Aorta (tissue), 5 donors: ENCODE results near the gene PRPF4. TPM values are rescaled to one million over a fixed set of nuclear protein-coding genes. Genes with fewer than 3 reads are reported as not detected.
A peak's percentile ranks its signal among the peaks of the same experiment; 100 is the strongest.

Experiments used
- ATAC-seq: fragments of 200-7000 bp; cut with Tn5 transposase; one replicate; pipeline ENCODE4 v1.9.1; 2022; ENCODE audit warnings: moderate library complexity; ENCODE audit not compliant: low FRiP score
- DNase-seq, 2 donors: peaks; one replicate each; pipeline ENCODE4 v3.0.0-alpha.2; 2020
- H3K27ac ChIP-seq, 2 donors: one replicate each; pipeline ENCODE4 v1.5.1; 2013; ENCODE audit warnings: low read length in 2 of 2, mild to moderate bottlenecking in 2 of 2, moderate library complexity in 2 of 2, control low read depth in 1 of 2, inconsistent platforms in 1 of 2, low read depth in 1 of 2
- H3K27me3 ChIP-seq, 2 donors: one replicate each; pipeline ENCODE4 v1.6.1; 2013; ENCODE audit warnings: control low read depth in 1 of 2, low read length in 1 of 2, mild to moderate bottlenecking in 1 of 2, moderate library complexity in 1 of 2; ENCODE audit not compliant: insufficient read depth in 2 of 2, control insufficient read depth in 1 of 2
- H3K36me3 ChIP-seq, 2 donors: one replicate each; pipeline ENCODE4 v1.6.1; 2013; ENCODE audit warnings: control low read depth in 1 of 2, low read length in 1 of 2, mild to moderate bottlenecking in 1 of 2; ENCODE audit not compliant: insufficient read depth in 2 of 2, control insufficient read depth in 1 of 2
- H3K4me1 ChIP-seq, 2 donors: one replicate each; pipeline ENCODE4 v1.6.1; 2013; ENCODE audit warnings: low read length in 2 of 2, control low read depth in 1 of 2, mild to moderate bottlenecking in 1 of 2, moderate library complexity in 1 of 2; ENCODE audit not compliant: insufficient read depth in 2 of 2, control insufficient read depth in 1 of 2
- H3K4me3 ChIP-seq, 2 donors: one replicate each; pipeline ENCODE4 v1.5.1; 2013; ENCODE audit warnings: low read length in 2 of 2, control low read depth in 1 of 2, mild to moderate bottlenecking in 1 of 2
- H3K9me3 ChIP-seq: one replicate; pipeline ENCODE4 v1.6.1; 2013; ENCODE audit warnings: mild to moderate bottlenecking, low read length; ENCODE audit not compliant: control insufficient read depth
- WGBS, 2 donors: extraction: QIAGEN DNeasy Blood & Tissue Kit; methylation state at CpG; one replicate each; pipeline ENCODE4 v1.1.7; 2013; 5-methylcytosine and 5-hydroxymethylcytosine counted together
- intact Hi-C, 2 donors: fragments of 100-400 bp; cut with DNase I; formaldehyde crosslinking; loops; one replicate each; pipeline versions ENCODE4 v1.14.2 to v1.15.0; 2022
- polyA plus RNA-seq, 2 donors: library from polyadenylated mRNA; stranded (reverse); fragments of 200-250 nt; gene quantifications; one replicate each; pipeline ENCODE4 v1.2.3, GENCODE V29; 2013
- total RNA-seq, 2 donors: library from RNA; stranded (reverse); fragmentation: NEBNext Ultra II Directional; extraction: Animal tissue kit (Norgen Biotek cat#: 25700); gene quantifications; one replicate each; pipeline ENCODE4 v1.2.1, GENCODE V29; 2021
- donor health status: healthy with polysubstance abuse.
- donor health status: Bipolar disorder and iron deficiency.
- donor health status: DM: no; HTN: no; CAD: no.
- donor health status: DM: no; HTN: no; CAD: no.
- donor health status: DM: yes; HTN: yes; CAD: no.

PRPF4 gene
- total and polyA plus RNA-seq, 4 donors = 8.4 to 12.9 (median 12.4) TPM

DNA sequence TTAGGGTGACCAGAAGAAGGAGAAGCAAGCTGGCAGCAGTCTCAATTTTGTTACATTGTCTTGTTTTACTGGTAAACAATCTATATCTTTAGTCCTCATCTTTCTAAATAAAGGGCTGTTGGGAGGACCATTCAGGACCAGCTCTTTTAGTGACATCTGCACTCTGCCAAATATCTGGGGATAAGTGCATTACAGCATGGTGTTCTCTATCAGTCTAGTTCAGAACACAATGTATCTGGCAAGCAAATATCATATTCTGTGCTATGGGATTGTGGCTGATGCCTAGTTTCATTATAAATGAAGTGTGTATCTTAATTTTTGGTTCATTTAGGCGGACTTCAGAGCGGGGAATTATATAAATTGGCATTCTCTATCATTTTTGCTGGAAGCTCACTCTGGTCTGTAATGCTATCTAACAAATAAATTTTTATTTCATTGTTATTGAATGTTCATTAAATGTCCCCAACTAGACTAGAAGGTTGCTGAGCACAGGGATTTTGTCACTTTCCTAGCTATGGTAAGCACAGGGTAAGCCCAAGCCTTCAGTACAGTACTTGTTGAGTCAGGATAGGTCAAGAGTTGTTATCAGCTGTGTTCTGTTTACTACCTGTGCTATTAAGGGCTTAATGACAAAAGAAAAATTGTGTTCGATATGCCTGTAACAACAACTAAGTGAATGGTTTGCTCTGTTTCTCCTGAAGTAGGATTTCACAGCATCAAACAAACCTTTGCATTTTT, 52.8 kb downstream of the PRPF4 start:
- Histone ChIP-seq H3K4me3 (no peak overlapping the region), H3K4me1 (no peaks in the 10 kb centered on the region), H3K9me3 (no peaks in the 10 kb centered on the region), H3K27me3 (no peaks in the 10 kb centered on the region), H3K27ac (no peak overlapping the region), H3K36me3 (no peaks in the 10 kb centered on the region)
- DNase-seq = no peak
- WGBS, 2 donors = 94 to 98% methylated on average over 3 of the region's 3 CpGs
- intact Hi-C loops = no loop called here
- no peak for ATAC-seq

DNA sequence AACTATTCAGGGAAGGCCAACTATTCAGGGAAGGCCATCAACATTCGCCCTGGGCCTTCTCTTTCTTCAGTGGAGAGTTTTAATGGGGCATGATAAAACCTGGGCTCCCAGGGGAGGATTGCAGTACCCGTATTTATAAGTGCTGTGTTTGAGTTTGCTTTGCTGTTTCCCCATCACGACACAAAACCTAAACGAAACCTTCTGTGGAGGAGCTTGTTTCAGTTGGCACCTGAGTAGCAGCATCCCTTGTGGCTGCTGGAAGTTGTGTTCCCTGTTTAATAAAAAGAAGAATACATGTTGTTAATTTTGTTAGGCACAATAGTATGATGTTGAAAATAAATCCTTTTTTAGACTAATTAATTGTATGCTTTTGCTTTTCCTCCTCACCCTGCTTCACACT, 56.3 kb downstream of the PRPF4 start:
- H3K9me3 ChIP-seq = no peaks in the 10 kb centered on the region
- 47 to 67% methylated on average over 4 of the region's 4 CpGs for WGBS, 2 donors

DNA sequence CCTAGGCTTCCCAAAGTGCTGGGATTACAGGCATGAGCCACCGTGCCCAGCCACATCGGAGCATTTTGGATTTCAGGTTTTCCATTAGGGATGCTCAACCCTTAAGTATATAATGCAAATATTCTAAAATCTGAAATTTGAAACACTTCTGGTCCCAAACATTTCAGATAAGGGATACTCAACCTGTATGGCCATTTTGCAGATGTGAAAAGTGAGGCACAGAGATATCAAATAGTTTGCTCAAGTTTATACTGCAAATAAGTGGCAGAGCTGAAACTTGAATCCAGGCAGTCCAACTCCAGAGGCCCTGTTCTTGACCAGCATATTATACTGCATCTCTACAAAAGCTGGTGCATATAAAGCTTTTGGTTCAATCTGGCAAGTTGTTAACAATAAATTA, 62.3 kb downstream of the PRPF4 start:
- no peak overlapping the region for H3K4me3 ChIP-seq
- intact Hi-C loops = no loop called here
- no peak for DNase-seq
- H3K27ac ChIP-seq = no peak overlapping the region
- no peaks in the 10 kb centered on the region for H3K9me3 ChIP-seq
- 92% methylated on average over 2 of the region's 2 CpGs for WGBS, 2 donors
- peaks cover 0 to 2% of the 10 kb centered on the region in 2 donors for H3K4me1 ChIP-seq
- ATAC-seq = no peak
- no peaks in the 10 kb centered on the region for H3K27me3 ChIP-seq
- peaks cover 0 to 1% of the 10 kb centered on the region in 2 donors for H3K36me3 ChIP-seq

More for the DNA sequence above, 56.3 kb downstream of the PRPF4 start:
- peaks cover 0 to 1% of the 10 kb centered on the region in 2 donors for H3K36me3 ChIP-seq
- ATAC-seq = no peak
- no peaks in the 10 kb centered on the region for H3K4me1 ChIP-seq
- DNase-seq = no peak
- H3K4me3 ChIP-seq = no peak overlapping the region
- intact Hi-C loops = no loop called here
- H3K27ac ChIP-seq = no peak overlapping the region
- no peaks in the 10 kb centered on the region for H3K27me3 ChIP-seq

DNA sequence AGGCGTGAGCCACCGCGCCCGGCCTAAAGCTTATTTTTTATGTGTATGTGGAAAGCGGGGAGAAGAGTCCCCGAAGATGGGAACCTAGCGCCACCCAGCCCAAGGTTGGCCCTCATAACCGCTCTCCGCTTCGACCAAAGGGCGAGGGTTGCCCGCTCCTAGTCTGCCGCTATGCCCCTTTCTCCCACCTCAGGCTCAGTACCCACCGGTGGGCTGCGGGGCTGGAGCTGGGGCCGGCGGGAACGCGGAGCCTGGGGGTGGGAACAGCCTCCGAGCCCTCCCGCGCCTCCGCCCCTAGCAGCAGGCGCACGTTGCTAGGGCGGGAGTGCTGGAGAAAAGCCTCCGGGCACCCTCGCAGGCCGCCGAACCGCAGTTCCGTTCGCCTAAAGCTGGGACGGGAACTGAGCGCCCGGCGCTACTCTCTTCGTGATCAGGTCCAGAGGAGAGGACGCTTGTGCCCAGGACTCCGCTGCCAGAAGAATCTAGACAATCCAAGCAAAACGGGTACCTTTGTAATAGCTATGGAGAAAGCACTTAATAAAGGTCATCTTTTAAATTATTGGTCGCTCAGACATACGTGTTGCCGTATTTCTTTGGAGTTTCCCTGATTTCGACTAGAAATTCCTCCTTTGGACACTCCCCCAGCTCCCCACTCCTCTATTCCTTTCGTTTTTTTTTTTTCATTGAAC, 64.7 kb downstream of the PRPF4 start, which contains the start of gene WDR31:
TSS of gene WDR31 (minus strand) at position 265 of the 689 bp plus-strand sequence. CDS start 8,253 bp downstream, outside the sequence.
- Histone ChIP-seq H3K9me3 (no peaks in the 10 kb centered on the region), H3K36me3 (peaks cover 0 to under 1% of the 10 kb centered on the region in 2 donors), H3K27ac (no peak within 1 kb of the TSS), H3K4me3 (peak within 1 kb of the TSS; percentile 38 to 50), H3K27me3 (no peaks in the 10 kb centered on the region), H3K4me1 (peaks cover 0 to 2% of the 10 kb centered on the region in 2 donors)
- DNase-seq (peak; percentile 91 to 95), ATAC-seq (peak; percentile 95)
- 0% methylated on average over 46 of the region's 46 CpGs for WGBS, 2 donors
- intact Hi-C loops = loop anchor here in 1 of 2 donors (2.0 to 5.0 kb wide), 2 partner anchors 37 to 65 kb away; partner anchors contain the start of genes CDC26, HDHD3 and PRPF4

DNA sequence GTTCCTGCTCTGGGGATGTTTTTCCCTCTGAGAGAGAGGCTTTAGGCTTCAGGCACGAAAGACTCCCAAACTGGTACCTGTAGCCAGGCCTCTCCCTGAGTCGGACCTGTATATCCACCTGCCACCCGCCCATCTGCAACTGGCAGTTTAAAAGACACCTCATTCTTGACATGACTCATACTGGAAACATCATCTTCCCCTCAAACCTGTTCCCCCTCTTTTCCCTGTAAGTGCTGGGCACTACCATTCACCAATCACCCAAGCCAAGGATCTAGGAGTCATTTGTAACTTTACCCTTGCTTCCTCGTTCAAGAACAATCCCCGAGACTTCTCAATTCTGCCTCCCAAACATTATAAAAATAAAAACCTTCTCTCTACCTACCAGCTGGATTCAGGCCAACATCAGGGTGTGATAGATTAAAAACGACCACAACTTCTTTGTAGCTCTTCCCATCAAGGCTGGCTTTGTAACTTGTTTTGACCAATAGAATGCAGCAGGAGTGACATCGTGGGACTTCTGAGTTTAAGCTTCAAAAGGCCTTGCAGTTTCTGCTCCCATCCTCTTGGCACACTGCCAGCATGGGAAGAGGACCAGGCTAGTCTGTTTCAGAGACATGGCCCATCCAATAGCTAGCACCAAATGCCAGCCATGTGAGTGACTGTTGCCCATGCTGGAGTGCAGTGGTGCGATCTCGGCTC, 66.4 kb downstream of the PRPF4 start:
- Histone ChIP-seq H3K9me3 (no peaks in the 10 kb centered on the region), H3K27me3 (no peaks in the 10 kb centered on the region), H3K4me1 (peaks cover 0 to 2% of the 10 kb centered on the region in 2 donors), H3K27ac (no peak overlapping the region), H3K4me3 (no peak overlapping the region), H3K36me3 (no peaks in the 10 kb centered on the region)
- intact Hi-C loops = loop anchor here in 1 of 2 donors (2.0 to 5.0 kb wide), 2 partner anchors 35 to 67 kb away; partner anchors contain the start of genes CDC26, HDHD3 and PRPF4
- 74% methylated on average over 9 of the region's 9 CpGs for WGBS, 2 donors
- ATAC-seq (no peak), DNase-seq (no peak)

Other genes starting within 250 kb of the PRPF4 start
- gene ZFP37, start 218.9 kb upstream of the PRPF4 start, total RNA-seq = 1 to 10 TPM; 4.5 to 6.8 TPM
- 1 to 10 TPM in 1 of 2 donors, under 1 TPM in 1; 0.75 to 2.0 TPM for gene ZFP37, start 218.9 kb upstream of the PRPF4 start, polyA plus RNA-seq
- gene SLC31A2, start 124.7 kb upstream of the PRPF4 start, total RNA-seq = 10 to 100 TPM; 13.2 to 14.0 TPM
- 10 to 100 TPM in 1 of 2 donors, 1 to 10 TPM in 1; 3.1 to 11.0 TPM for gene SLC31A2, start 124.7 kb upstream of the PRPF4 start, polyA plus RNA-seq
- gene FKBP15, start 54.4 kb upstream of the PRPF4 start, total RNA-seq = 10 to 100 TPM; 26.4 to 48.3 TPM
- 10 to 100 TPM in 1 of 2 donors, 1 to 10 TPM in 1; 8.4 to 13.9 TPM for gene FKBP15, start 54.4 kb upstream of the PRPF4 start, polyA plus RNA-seq
- 10 to 100 TPM; 16.6 to 17.1 TPM for gene SLC31A1, start 54.1 kb upstream of the PRPF4 start, total RNA-seq
- gene SLC31A1, start 54.1 kb upstream of the PRPF4 start, polyA plus RNA-seq = 1 to 10 TPM; 6.0 to 9.4 TPM
- gene CDC26, start 86 bp upstream of the PRPF4 start, total RNA-seq = 10 to 100 TPM; 23.1 to 23.8 TPM
- 100 to 1,000 TPM in 1 of 2 donors, 10 to 100 TPM in 1; 42.1 to 134 TPM for gene CDC26, start 86 bp upstream of the PRPF4 start, polyA plus RNA-seq
- gene RNF183, start 27.7 kb downstream of the PRPF4 start, total RNA-seq = not detected
- gene RNF183, start 27.7 kb downstream of the PRPF4 start, polyA plus RNA-seq = not detected
- gene WDR31, start 64.6 kb downstream of the PRPF4 start, total RNA-seq = 1 to 10 TPM; 1.1 to 2.1 TPM
- 1 to 10 TPM in 1 of 2 donors, under 1 TPM in 1; 0.54 to 1.1 TPM for gene WDR31, start 64.6 kb downstream of the PRPF4 start, polyA plus RNA-seq
- under 1 TPM; 0.19 to 0.48 TPM for gene BSPRY, start 73.9 kb downstream of the PRPF4 start, total RNA-seq
- gene BSPRY, start 73.9 kb downstream of the PRPF4 start, polyA plus RNA-seq = 1 to 10 TPM in 1 of 2 donors, under 1 TPM in 1; 0.18 to 2.6 TPM
- gene HDHD3, start 101.3 kb downstream of the PRPF4 start, total RNA-seq = 10 to 100 TPM in 1 of 2 donors, 1 to 10 TPM in 1; 8.2 to 13.5 TPM
- 10 to 100 TPM; 21.7 to 23.7 TPM for gene HDHD3, start 101.3 kb downstream of the PRPF4 start, polyA plus RNA-seq
- 10 to 100 TPM; 26.3 to 40.8 TPM for gene ALAD, start 125.6 kb downstream of the PRPF4 start, total RNA-seq
- 10 to 100 TPM; 42.9 to 54.6 TPM for gene ALAD, start 125.6 kb downstream of the PRPF4 start, polyA plus RNA-seq
- gene POLE3, start 135.0 kb downstream of the PRPF4 start, total RNA-seq = 10 to 100 TPM; 23.1 to 25.2 TPM
- 10 to 100 TPM; 26.1 to 35.2 TPM for gene POLE3, start 135.0 kb downstream of the PRPF4 start, polyA plus RNA-seq
- under 1 TPM in 1 of 2 donors, not detected in 1; 0.18 TPM for gene C9orf43, start 135.1 kb downstream of the PRPF4 start, total RNA-seq
- gene C9orf43, start 135.1 kb downstream of the PRPF4 start, polyA plus RNA-seq = not detected
- gene RGS3, start 188.1 kb downstream of the PRPF4 start, total RNA-seq = 100 to 1,000 TPM; 157 to 161 TPM
- gene RGS3, start 188.1 kb downstream of the PRPF4 start, polyA plus RNA-seq = 100 to 1,000 TPM in 1 of 2 donors, 10 to 100 TPM in 1; 74.3 to 142 TPM